IMR-90 (cell line): Measurements from ENCODE around the gene SEPTIN2. TPM values are rescaled to one million over a fixed set of nuclear protein-coding genes. Genes with fewer than 3 reads are reported as not detected.
A peak's percentile ranks its signal among the peaks of the same experiment; 100 is the strongest.

Experiments
- ATAC-seq: fragments of 200-7000 bp; cut with Tn5 transposase; 2 replicates; pipeline ENCODE4 v1.9.1; 2020; ENCODE audit warnings: low read depth, mild to moderate bottlenecking, moderate library complexity
- BruUV-seq: library from RNA; stranded (reverse); fragments of 400-500 nt; replicated peaks from 2 replicates; lab custom pipeline; 2021; lab: Mats Ljungman, UMichigan
- CTCF ChIA-PET: fragments of 300-600 bp; formaldehyde crosslinking; extraction: SDS; loops from one replicate; lab custom pipeline; 2021; ENCODE audit warnings: antibody characterized with exemption; lab: Yijun Ruan, JAX
- POLR2A ChIA-PET: fragments of 300-600 bp; sonication (Branson Sonifier 250); formaldehyde crosslinking; loops from one replicate; lab custom pipeline; 2022; ENCODE audit warnings: antibody characterized with exemption; ENCODE audit not compliant: unreplicated experiment; lab: Charles Lee
- DNase-seq: peaks from one replicate; pipeline ENCODE4 v3.0.0; 2013
- H2AFZ ChIP-seq: replicated peaks from 2 replicates; pipeline ENCODE3; 2013; ENCODE audit warnings: low read length, mild to moderate bottlenecking; ENCODE audit not compliant: poor library complexity
- H2AK5ac ChIP-seq: 2 replicates; pipeline ENCODE4 v1.6.1; 2013; ENCODE audit warnings: low read depth, low read length, inconsistent platforms
- H2AK9ac ChIP-seq: replicated peaks from 2 replicates; pipeline ENCODE3; 2013; ENCODE audit warnings: mild to moderate bottlenecking, low read depth, low read length, moderate library complexity; ENCODE audit not compliant: poor library complexity
- H2BK120ac ChIP-seq: 2 replicates; pipeline ENCODE4 v1.6.1; 2013; ENCODE audit warnings: low read depth, low read length, inconsistent platforms
- H2BK15ac ChIP-seq: 3 replicates; pipeline ENCODE4 v1.6.1; 2013; ENCODE audit warnings: low read depth, low read length, inconsistent platforms
- H2BK20ac ChIP-seq: 2 replicates; pipeline ENCODE4 v1.6.1; 2013; ENCODE audit warnings: low read depth, mild to moderate bottlenecking, inconsistent platforms, low read length, moderate library complexity
- H2BK5ac ChIP-seq: 2 replicates; pipeline ENCODE4 v1.6.1; 2013; ENCODE audit warnings: mild to moderate bottlenecking, low read depth, low read length, inconsistent platforms; ENCODE audit not compliant: poor library complexity, severe bottlenecking
- H3K14ac ChIP-seq: replicated peaks from 2 replicates; pipeline ENCODE4 v1.6.1; 2013; ENCODE audit warnings: low read depth, low read length, inconsistent platforms
- H3K18ac ChIP-seq: 2 replicates; pipeline ENCODE4 v1.6.1; 2013; ENCODE audit warnings: low read depth, low read length, control low read depth
- H3K23ac ChIP-seq: 2 replicates; pipeline ENCODE4 v1.6.1; 2013; ENCODE audit warnings: low read depth, low read length, inconsistent platforms
- H3K27ac ChIP-seq: 2 replicates; pipeline ENCODE4 v1.5.1; 2013; ENCODE audit warnings: mild to moderate bottlenecking, control low read depth, low read length; ENCODE audit not compliant: insufficient read depth
- H3K27me3 ChIP-seq: 2 replicates; pipeline ENCODE4 v1.6.1; 2013; ENCODE audit warnings: low read length; ENCODE audit not compliant: control insufficient read depth, insufficient read depth
- H3K36me3 ChIP-seq: 2 replicates; pipeline ENCODE4 v1.6.1; 2013; ENCODE audit warnings: low read length, mixed read lengths; ENCODE audit not compliant: control insufficient read depth, insufficient read depth
- H3K4ac ChIP-seq: 2 replicates; pipeline ENCODE4 v1.6.1; 2013; ENCODE audit warnings: low read depth, low read length, inconsistent platforms
- H3K4me1 ChIP-seq: 2 replicates; pipeline ENCODE4 v1.6.1; 2013; ENCODE audit warnings: low read length, mixed read lengths; ENCODE audit not compliant: control insufficient read depth, insufficient read depth
- H3K4me2 ChIP-seq: 2 replicates; pipeline ENCODE4 v1.6.1; 2013; ENCODE audit warnings: low read depth, mild to moderate bottlenecking, control low read depth, low read length, moderate library complexity
- H3K4me3 ChIP-seq: 2 replicates; pipeline ENCODE4 v1.5.1; 2013; ENCODE audit warnings: low read depth, mild to moderate bottlenecking, control low read depth, low read length, moderate library complexity; ENCODE audit not compliant: insufficient read depth
- H3K56ac ChIP-seq: 2 replicates; pipeline ENCODE4 v1.6.1; 2013; ENCODE audit warnings: low read length, inconsistent platforms; ENCODE audit not compliant: insufficient read depth; ENCODE audit errors: extremely low read depth
- H3K79me1 ChIP-seq, 2 experiments: 2 replicates each; pipeline ENCODE4 v1.6.1; 2013; ENCODE audit warnings: low read length in 2 of 2, inconsistent platforms in 1 of 2, low read depth in 1 of 2
- H3K9ac ChIP-seq: 2 replicates; pipeline ENCODE4 v1.6.1; 2013; ENCODE audit warnings: low read depth, low read length, control low read depth
- H3K9me1 ChIP-seq: 2 replicates; pipeline ENCODE4 v1.6.1; 2013; ENCODE audit warnings: low read length, inconsistent platforms; ENCODE audit not compliant: insufficient read depth
- H3K9me3 ChIP-seq: 2 replicates; pipeline ENCODE4 v1.6.1; 2013; ENCODE audit warnings: low read length; ENCODE audit not compliant: control insufficient read depth, insufficient read depth
- H4K20me1 ChIP-seq: 2 replicates; pipeline ENCODE4 v1.6.1; 2013; ENCODE audit warnings: low read length, inconsistent platforms; ENCODE audit not compliant: insufficient read depth
- H4K5ac ChIP-seq: 2 replicates; pipeline ENCODE4 v1.6.1; 2013; ENCODE audit warnings: mild to moderate bottlenecking, low read depth, low read length, control low read depth
- H4K8ac ChIP-seq, 2 experiments: 2 replicates each; pipeline ENCODE4 v1.6.1; 2013; ENCODE audit warnings: low read depth in 2 of 2, low read length in 2 of 2, control low read depth in 1 of 2, inconsistent platforms in 1 of 2
- H4K91ac ChIP-seq: 2 replicates; pipeline ENCODE4 v1.6.1; 2013; ENCODE audit warnings: low read depth, low read length, inconsistent platforms; ENCODE audit not compliant: insufficient read depth
- ELK1 ChIP-seq: fragments of 150-350 bp; IDR thresholded peaks from 2 replicates; pipeline ENCODE4 v1.6.1; 2016; ENCODE audit warnings: low read depth, mild to moderate bottlenecking, low read length, moderate library complexity, borderline replicate concordance
- FOS ChIP-seq: fragments of 150-350 bp; IDR thresholded peaks from 2 replicates; pipeline ENCODE4 v1.6.1; 2016; ENCODE audit warnings: low read depth, low read length
- MAZ ChIP-seq: IDR thresholded peaks from 2 replicates; pipeline ENCODE4 v1.6.1; 2012; ENCODE audit warnings: low read depth, mild to moderate bottlenecking, low read length, improper control_type of control experiment, moderate library complexity, borderline replicate concordance
- NFE2L2 ChIP-seq: fragments of 150-350 bp; IDR thresholded peaks from 2 replicates; pipeline ENCODE4 v1.6.1; 2016; ENCODE audit warnings: low read depth, mild to moderate bottlenecking, low read length
- POLR2A ChIP-seq: IDR thresholded peaks from 2 replicates; pipeline ENCODE4 v1.6.1; 2012; ENCODE audit warnings: mild to moderate bottlenecking, low read depth, low read length
- RCOR1 ChIP-seq: IDR thresholded peaks from 2 replicates; pipeline ENCODE4 v1.6.1; 2012; ENCODE audit warnings: mild to moderate bottlenecking, low read length, improper control_type of control experiment; ENCODE audit not compliant: insufficient replicate concordance
- RFX5 ChIP-seq: IDR thresholded peaks from 2 replicates; pipeline ENCODE4 v1.8.0; 2012; ENCODE audit warnings: low read depth, mild to moderate bottlenecking, low read length, moderate library complexity
- SMC3 ChIP-seq: fragments of 150-350 bp; IDR thresholded peaks from 2 replicates; pipeline ENCODE4 v1.6.1; 2016; ENCODE audit warnings: low read depth, mild to moderate bottlenecking, antibody characterized with exemption, low read length, moderate library complexity
- USF2 ChIP-seq: fragments of 150-350 bp; IDR thresholded peaks from 2 replicates; pipeline ENCODE4 v1.6.1; 2017; ENCODE audit warnings: mild to moderate bottlenecking, antibody characterized with exemption, low read length, low read depth
- WGBS, 2 experiments: methylation state at CpG; one replicate each; pipeline versions ENCODE4 v1.1.5 to v1.1.7; 2013; ENCODE audit warnings: missing lambda C conversion rate in 2 of 2; ENCODE audit not compliant: insufficient read length in 1 of 2; ENCODE audit errors: extremely low coverage in 2 of 2; 5-methylcytosine and 5-hydroxymethylcytosine counted together
- dilution Hi-C: fragments of 300-500 bp; cut with HindIII; formaldehyde crosslinking; loops from one replicate; pipeline ENCODE4 v1.14.3; 2018; ENCODE audit warnings: low sequenced_read_pairs; ENCODE audit not compliant: unreplicated experiment
- in situ Hi-C: fragments of 300-500 bp; cut with MboI; formaldehyde crosslinking; loops from 3 replicates; pipeline ENCODE4 v1.14.3; 2019; ENCODE audit warnings: low sequenced_read_pairs, inconsistent platforms, mixed read lengths
- intact Hi-C: fragments of 100-400 bp; cut with micrococcal nuclease; formaldehyde crosslinking; loops from 2 replicates; pipeline ENCODE4 v1.10.0; 2022
- polyA plus RNA-seq, 3 experiments: library from polyadenylated mRNA; depleted of rRNA; stranded (reverse); fragments of >200 nt; gene quantifications; 2 replicates each; pipeline ENCODE4 v1.2.3, GENCODE V29; 2012; ENCODE audit warnings: low replicate concordance in 1 of 3
- total RNA-seq: library from RNA; depleted of rRNA; stranded (reverse); fragments of >200 nt; gene quantifications from 2 replicates; pipeline ENCODE4 v1.2.3, GENCODE V29; 2012

The SEPTIN2 gene
- total and polyA plus RNA-seq, 2 of the 4 experiments (the other 2 are of a cell fraction): 420 to 504 TPM

- H4K8ac ChIP-seq: no peak overlapping the region
- peaks cover 8% of the 10 kb centered on the region for H3K36me3 ChIP-seq
- ChIA-PET CTCF (no interaction called here), POLR2A (no interaction called here)
- peak overlapping the region; percentile 47 for H2AFZ ChIP-seq
- no peak overlapping the region for H2AK9ac ChIP-seq
- no peak overlapping the region for H3K4me2 ChIP-seq
- DNase-seq (no peak), ATAC-seq (no peak)
- peaks cover 21% of the 10 kb centered on the region for H3K4me1 ChIP-seq
- no peak overlapping the region for H3K9ac ChIP-seq
- no peak overlapping the region for H3K4me3 ChIP-seq
- H2BK5ac ChIP-seq: no peak overlapping the region
- peaks cover 29 to 57% of the 10 kb centered on the region in 2 experiments for H3K79me1 ChIP-seq
- peaks cover 52% of the 10 kb centered on the region for H4K20me1 ChIP-seq
- no peak overlapping the region for H3K56ac ChIP-seq
- WGBS, 2 experiments: 83% methylated on average over 3 of the region's 5 CpGs; no CpG with 5 or more reads in 1 of the 2 experiments
- no peak overlapping the region for H2BK15ac ChIP-seq
- H2BK120ac ChIP-seq: no peak overlapping the region
- no peak overlapping the region for H2BK20ac ChIP-seq
- BruUV-seq: no TSS peak
- H3K4ac ChIP-seq: no peak overlapping the region
- H3K18ac ChIP-seq: no peak overlapping the region
- H3K9me1 ChIP-seq: peaks cover 26% of the 10 kb centered on the region
- H3K9me3 ChIP-seq: no peaks in the 10 kb centered on the region
- H3K27ac ChIP-seq: no peak overlapping the region
- TF ChIP-seq RCOR1 (no peak), SMC3 (no peak), ELK1 (no peak), POLR2A (no peak), FOS (no peak), NFE2L2 (no peak), USF2 (no peak), MAZ (no peak), RFX5 (no peak)
- no peaks in the 10 kb centered on the region for H3K27me3 ChIP-seq
- H4K5ac ChIP-seq: no peak overlapping the region
- H3K14ac ChIP-seq: no peak overlapping the region
- in situ Hi-C loops (no loop called here), dilution Hi-C loops (no loop called here), intact Hi-C loops (loop anchor here (5.0 kb wide), 1 partner anchor 233 kb away; the partner anchor contains the start of gene STK25)
- H4K91ac ChIP-seq: no peak overlapping the region
- H3K23ac ChIP-seq: no peak overlapping the region
- no peak overlapping the region for H2AK5ac ChIP-seq
These were observed 41.6 kb upstream of the SEPTIN2 start for GRCh38 chr2:241274127-241274526.
